GM19238 (cell line): ENCODE results near the gene PAK1.

Experiments
- DNase-seq: peaks from one replicate; pipeline ENCODE4 v3.0.0; 2011; ENCODE audit warnings: low spot score; ENCODE audit not compliant: insufficient read length

PAK1 gene

GRCh38 chr11:77474684-77475060 lies 778 bp upstream of the PAK1 start:
- no peak for DNase-seq

- peak; percentile 45 for DNase-seq
These were observed 698 bp downstream of the PAK1 start for GRCh38 chr11:77472991-77473800.

- DNase-seq: no peak
These were observed 2.2 kb downstream of the PAK1 start for GRCh38 chr11:77471558-77472193.

GRCh38 chr11:77470971-77471370 lies 2.9 kb downstream of the PAK1 start:
- DNase-seq: no peak

GRCh38 chr11:77470504-77470903 lies 3.4 kb downstream of the PAK1 start:
- DNase-seq: no peak

- no peak for DNase-seq
These were observed 5.4 kb downstream of the PAK1 start for GRCh38 chr11:77468527-77468926.

- no peak for DNase-seq
These were observed 5.9 kb downstream of the PAK1 start for GRCh38 chr11:77467993-77468392.

- DNase-seq: no peak
These were observed 6.7 kb downstream of the PAK1 start for GRCh38 chr11:77467233-77467632.

- no peak for DNase-seq
These were observed 16.6 kb downstream of the PAK1 start for GRCh38 chr11:77457340-77457739.

GRCh38 chr11:77455740-77456139 lies 18.2 kb downstream of the PAK1 start:
- no peak for DNase-seq

- no peak for DNase-seq
These were observed 18.8 kb downstream of the PAK1 start for GRCh38 chr11:77454867-77455655.

GRCh38 chr11:77450227-77450626 lies 23.7 kb downstream of the PAK1 start:
- no peak for DNase-seq

GRCh38 chr11:77449784-77450183 lies 24.1 kb downstream of the PAK1 start:
- DNase-seq: no peak

- DNase-seq: no peak
These were observed 24.8 kb downstream of the PAK1 start for GRCh38 chr11:77449060-77449521.

- DNase-seq: no peak
These were observed 25.6 kb downstream of the PAK1 start for GRCh38 chr11:77448269-77448668.

- no peak for DNase-seq
These were observed 26.8 kb downstream of the PAK1 start for GRCh38 chr11:77446911-77447629.

GRCh38 chr11:77444261-77444660 lies 29.6 kb downstream of the PAK1 start:
- no peak for DNase-seq

- no peak for DNase-seq
These were observed 31.4 kb downstream of the PAK1 start for GRCh38 chr11:77442394-77443053.

GRCh38 chr11:77441426-77441825 lies 32.5 kb downstream of the PAK1 start:
- no peak for DNase-seq

GRCh38 chr11:77440678-77441077 lies 33.2 kb downstream of the PAK1 start:
- no peak for DNase-seq

GRCh38 chr11:77438487-77438886 lies 35.4 kb downstream of the PAK1 start:
- DNase-seq: no peak
